ENCODE data around the gene ST6GALNAC1.
"Not testable (repeated sequence)": the region's sequence is repeated elsewhere in the genome, so short reads cannot be mapped to it uniquely, and the experiment has no call there.

The ST6GALNAC1 gene

DNA sequence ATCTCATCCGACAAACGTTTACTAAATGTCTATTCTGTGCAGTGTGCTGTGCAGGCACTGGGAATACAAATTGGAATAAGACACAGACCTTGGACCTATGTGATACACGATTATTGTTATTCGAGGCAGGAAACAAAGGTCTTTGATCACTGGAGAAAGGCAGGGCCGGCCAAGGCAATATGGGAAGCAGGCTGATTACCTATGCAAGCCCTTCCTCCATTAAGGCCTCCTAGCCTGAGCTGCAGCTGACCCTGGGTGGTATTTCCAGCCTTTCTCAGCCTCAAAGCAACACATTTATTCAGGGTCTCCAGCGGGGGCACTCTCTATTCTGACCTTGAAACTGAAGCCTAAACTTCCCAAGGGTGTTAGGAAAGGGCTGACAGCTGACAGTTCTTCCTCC is 13.4 kb downstream of the ST6GALNAC1 start:
- H3K27ac ChIP-seq = no peak overlapping the region
- TF ChIP-seq ZFX (IDR thresholded peaks at IDR 0.05) (no peak), CTCF (conservative IDR thresholded peaks at IDR 0.05) (no peak)

DNA sequence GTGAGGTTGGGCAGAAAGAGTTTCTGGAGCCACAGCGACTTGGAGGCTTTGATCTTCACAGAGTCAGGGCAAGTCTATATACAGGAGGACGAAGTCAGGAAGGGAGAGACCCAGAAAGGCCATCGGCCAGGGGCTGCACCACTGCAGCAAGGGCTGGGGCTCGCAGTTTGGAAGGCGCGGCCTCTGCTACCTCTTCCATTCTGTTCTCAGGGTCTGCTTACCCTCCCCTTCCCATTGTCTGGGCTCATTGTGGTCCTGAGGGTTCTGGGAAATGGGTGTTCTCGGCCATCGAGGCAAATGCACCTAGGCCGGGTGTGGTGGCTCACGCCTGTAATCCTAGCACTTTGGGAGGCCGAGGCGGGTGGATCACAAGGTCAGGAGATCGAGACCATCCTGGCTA is 16.0 kb downstream of the ST6GALNAC1 start:
- no peak overlapping the region for H3K27ac ChIP-seq
- TF ChIP-seq ZFX (IDR thresholded peaks at IDR 0.05) = no peak

- H3K27ac ChIP-seq = no peak overlapping the region
- TF ChIP-seq ZFX (IDR thresholded peaks at IDR 0.05) (no peak), CTCF (conservative IDR thresholded peaks at IDR 0.05) (no peak)
Observed at GRCh38 chr17:76626442-76626841, 17.1 kb downstream of the ST6GALNAC1 start.

DNA sequence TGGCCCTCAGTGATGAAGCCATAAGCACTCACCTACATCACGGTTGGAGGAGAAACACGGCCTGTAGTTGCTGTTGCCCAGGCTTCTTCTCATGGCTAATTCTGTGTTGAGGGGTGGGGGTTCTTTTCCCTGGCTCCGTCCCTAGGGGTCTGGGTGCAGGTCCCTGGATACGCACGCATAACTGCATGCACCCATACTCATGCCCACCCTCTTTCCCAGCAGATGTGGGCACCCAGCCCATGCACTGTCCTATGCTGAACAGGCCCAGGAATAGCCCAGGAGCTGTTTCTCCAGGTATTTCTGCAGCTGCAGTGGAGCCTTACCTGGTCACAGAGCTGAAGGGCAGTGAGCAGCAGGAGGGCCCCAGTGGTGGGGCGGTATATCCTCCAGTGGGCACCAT is 18.1 kb downstream of the ST6GALNAC1 start:
- TF ChIP-seq CTCF (conservative IDR thresholded peaks at IDR 0.05) (no peak), ZFX (IDR thresholded peaks at IDR 0.05) (no peak)
- no peak overlapping the region for H3K27ac ChIP-seq

- TF ChIP-seq ZFX (IDR thresholded peaks at IDR 0.05) = no peak
- TF ChIP-seq CTCF (conservative IDR thresholded peaks at IDR 0.05) = peak; percentile 97
- H3K27ac ChIP-seq = no peak overlapping the region
Observed at GRCh38 chr17:76623271-76624146, 20.0 kb downstream of the ST6GALNAC1 start.

DNA sequence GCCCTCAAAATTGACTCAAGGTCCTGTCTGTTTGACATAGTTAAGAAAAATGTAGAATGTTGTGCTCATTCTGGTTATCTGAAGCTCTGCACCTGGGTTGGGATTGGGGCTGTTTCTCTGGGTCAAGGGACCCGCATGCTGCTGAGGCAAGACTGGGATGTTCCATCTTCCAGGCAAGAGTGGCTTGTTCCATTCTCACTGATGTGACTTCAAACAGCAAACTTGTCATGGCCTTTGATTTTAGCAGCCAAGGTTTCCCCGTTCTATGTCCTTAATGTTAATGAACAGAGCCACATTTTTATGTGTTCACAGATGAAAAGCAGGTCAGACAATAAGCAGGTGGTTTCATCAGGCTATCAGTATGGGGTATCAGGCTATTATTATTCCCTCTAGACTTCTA is 25.7 kb downstream of the ST6GALNAC1 start:
- TF ChIP-seq ZFX (IDR thresholded peaks at IDR 0.05) (no peak), CTCF (conservative IDR thresholded peaks at IDR 0.05) (no peak)

DNA sequence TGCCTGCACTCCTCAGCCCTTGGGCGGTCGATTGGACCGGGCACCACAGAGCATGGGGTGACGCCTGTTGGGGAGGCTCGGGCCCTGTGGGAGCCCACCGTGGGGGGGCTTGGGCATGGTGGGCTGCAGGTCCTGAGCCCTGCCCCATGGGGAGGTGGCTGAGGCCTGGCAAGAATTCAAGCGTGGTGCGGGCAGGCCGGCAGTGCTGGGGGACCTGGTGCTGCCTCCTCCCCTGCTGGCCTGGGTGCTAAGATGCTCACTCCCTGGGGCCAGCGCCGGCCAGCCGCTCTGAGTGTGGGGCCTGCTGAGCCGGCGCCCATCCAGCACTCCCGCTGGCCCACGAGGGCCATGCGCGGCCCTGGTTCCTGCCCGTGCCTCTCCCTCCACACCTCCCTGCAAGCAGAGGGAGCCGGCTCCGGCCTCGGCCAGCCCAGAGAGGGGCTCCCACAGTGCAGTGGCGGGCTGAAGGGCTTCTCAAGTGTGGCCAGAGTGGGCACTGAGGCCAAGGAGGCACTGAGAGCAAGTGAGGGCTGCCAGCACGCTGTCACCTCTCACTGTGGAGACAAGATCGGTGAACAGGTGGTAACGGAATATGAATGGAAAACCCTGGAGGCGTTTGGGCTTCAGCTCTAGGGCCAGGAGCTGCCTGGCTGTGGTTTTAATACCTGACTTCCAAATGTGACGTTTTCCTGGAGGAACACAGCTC is 28.5 kb downstream of the ST6GALNAC1 start:
- no peak overlapping the region for H3K27ac ChIP-seq
- TF ChIP-seq CTCF (conservative IDR thresholded peaks at IDR 0.05) (no peak), ZFX (IDR thresholded peaks at IDR 0.05) (no peak)

More for the DNA sequence above, 25.7 kb downstream of the ST6GALNAC1 start:
- H3K27ac ChIP-seq = no peak overlapping the region

- H3K27ac ChIP-seq = not testable (repeated sequence)
Observed at GRCh38 chr17:76614064-76614759, 29.3 kb downstream of the ST6GALNAC1 start.

Data from C4-2B (cell line).